Activated CD4-positive, CD25-positive, alpha-beta regulatory T cell treated with anti-CD3 and anti-CD28 coated beads, Interleukin-2, amount 50 U/mL, for 24 hours (primary cell): ENCODE results near the gene PEX11G.

Source experiments
- ATAC-seq, 2 donors: fragments of 150-1000 bp; cut with Tn5 transposase; one replicate each; pipeline ENCODE4 v1.10.0; 2021; ENCODE audit warnings: mild to moderate bottlenecking in 1 of 2, moderate library complexity in 1 of 2

PEX11G gene

GRCh38 chr19:7492558-7492957, 3.7 kb upstream of the PEX11G start:
- ATAC-seq, result no peak

DNA sequence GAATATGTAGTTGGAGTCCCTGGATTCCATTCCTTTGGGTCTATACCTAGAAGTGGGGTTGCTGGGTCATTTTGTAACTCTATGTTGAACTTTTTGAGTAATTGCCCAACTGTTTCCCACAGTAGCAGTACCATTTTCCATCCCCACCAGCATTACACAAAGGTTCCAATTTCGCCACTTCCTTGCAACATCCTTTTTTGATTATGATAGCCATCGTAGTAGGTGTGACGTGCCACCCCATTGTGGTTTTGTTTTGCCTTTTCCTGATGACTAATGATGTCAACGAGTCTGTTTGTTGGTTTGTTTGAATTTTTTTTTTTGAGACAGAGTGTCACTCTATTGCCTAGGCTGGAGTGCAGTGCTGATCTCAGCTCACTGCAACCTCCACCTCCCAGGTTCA, 3.3 kb upstream of the PEX11G start:
- ATAC-seq, result peak; percentile 14 to 41

GRCh38 chr19:7489609-7490044, 792 bp upstream of the PEX11G start:
- no peak for ATAC-seq

- ATAC-seq, result no peak
Observed at GRCh38 chr19:7486923-7487322, 1.9 kb downstream of the PEX11G start.

DNA sequence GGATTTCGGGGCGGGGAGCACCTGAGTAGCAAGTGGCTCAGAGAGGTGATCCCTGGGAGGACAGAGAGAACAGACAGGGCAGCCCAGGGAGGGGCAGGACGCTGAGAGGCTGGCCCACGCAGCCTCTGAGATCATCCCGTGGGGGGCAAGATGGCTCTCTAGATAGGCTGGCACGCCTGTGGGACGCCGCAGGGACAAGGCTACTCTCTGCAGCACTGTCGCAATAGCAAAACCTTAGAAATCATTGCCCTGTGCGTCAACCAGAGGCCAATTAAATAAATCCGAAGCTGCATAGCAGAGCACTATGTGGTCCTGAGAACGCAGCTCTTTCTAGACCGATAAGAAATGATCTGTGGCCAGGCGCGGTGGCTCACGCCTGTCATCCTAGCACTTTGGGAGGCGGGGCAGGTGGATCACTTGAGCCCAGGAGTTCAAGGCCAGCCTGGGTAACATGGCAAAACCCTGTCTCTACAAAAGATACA, 5.1 kb downstream of the PEX11G start:
- ATAC-seq, result no peak

- ATAC-seq, result no peak
Observed at GRCh38 chr19:7482584-7483439, 6.0 kb downstream of the PEX11G start.

DNA sequence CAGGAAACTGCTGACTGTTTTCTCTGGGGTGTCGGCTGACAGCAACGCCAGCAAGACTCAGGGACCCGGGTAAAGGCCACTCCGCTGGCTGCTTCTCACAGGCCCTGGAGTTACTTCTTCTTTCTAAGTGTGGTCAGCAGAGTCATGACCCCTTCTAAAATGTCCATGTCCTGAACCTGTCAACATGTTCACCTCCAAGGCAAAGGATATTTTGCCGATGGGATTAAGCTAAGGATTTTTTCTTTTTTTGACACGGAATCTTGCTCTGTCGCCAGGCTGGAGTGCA, 7.9 kb downstream of the PEX11G start:
- ATAC-seq, result no peak

DNA sequence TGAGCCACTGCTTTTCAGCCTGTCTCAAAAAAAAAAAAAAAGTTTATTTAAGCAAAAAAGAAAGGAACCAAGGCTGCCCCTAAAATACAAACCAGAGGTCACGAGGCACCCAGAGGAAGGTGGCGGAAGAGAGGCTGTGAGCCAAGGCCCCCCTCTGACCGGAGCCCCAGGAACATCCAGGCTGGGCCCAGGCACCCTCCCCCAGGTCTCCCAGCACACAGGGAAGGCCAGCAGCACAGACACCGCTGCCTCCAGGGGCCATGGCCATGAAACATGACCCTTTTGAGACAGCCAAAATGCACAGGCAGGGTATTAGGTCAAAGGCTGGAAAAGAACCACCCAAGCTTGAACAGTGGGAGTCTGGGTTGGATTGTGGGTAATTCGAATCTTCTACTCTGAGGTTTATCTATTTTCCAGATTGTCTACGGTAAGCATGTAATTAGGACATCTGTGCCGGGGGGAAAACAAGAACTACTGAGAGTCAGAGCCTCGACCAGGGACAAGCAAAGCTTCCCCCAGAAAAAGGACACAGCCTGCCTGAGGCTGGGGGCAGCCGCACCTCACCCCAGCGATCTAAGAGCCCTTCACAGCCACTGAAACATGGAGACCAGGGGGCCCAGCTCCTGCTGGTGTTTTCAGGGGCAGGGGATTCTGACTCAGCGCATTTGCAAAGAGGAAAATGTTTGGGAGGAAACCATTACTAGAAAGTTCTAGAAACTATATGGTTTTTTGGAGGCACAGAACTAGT, 8.4 kb downstream of the PEX11G start:
- no peak for ATAC-seq

DNA sequence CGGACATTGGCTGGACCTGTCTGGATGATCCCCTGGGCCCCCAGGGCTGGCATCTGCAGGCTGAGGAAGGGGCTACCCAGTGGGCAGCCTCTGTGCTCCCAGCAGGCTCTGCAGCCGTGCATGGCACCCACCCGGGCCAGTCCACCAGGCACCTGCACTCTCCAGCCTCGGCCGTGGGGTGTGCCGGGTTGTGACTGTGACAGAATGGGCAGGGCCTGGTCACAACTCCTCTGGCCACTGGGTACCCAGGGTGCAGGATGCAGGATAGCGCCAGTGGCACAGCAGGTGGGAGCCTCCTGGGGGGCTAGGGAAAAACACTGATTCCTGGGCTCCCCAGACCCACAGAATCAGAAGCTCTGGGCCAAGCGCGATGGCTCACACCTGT, 10.0 kb downstream of the PEX11G start:
- no peak for ATAC-seq

DNA sequence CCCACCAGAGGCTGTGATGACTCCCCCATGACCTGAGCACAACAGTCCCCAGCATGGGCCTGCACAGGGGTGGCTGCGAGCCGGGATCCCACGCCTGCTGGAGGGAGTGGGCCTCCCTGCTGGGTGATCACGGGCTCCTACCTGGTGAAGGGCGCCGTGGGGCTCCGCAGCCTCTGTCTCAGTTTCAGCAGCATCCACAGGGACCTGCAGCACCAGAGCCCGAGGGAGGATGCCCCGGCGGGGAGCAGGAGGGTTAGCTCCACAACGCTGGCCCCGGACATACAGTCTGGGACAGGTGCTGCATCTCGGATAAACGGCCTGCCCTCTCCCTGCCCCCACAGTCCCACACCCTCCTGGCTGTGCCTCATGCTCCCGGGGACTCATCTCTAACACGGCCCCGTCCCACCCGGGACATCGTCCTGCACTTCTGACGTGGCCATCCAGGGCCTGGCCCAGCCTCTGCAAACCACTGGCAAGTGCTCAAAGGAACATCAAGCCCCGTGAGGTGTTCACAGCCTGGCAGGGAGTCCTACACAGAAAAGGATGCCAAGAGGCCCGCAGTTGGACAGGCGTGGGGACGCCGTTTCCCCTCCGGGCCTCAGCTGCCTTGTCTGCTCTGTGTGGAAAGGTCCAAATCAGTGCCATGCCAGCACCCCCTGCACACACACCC, 10.5 kb downstream of the PEX11G start:
- ATAC-seq, result no peak

DNA sequence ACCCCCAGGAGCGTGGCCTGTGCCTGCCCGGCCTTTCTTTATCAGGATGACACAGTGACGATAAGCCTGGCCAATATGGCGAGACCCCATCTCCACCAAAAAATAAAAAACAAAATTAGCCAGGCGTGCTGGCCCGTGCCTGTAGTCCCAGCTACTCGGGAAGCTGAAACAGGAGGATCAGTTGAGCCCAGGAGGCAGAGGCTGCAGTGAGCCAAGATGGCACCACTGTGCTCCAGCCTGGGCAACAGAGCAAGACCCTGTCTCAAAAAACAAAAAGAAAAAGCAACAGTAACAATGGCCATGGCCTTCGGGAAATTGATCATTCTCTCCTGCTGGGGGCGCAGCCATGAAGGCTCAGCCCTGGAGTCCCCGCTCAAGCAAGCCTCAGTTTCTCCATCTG, 11.1 kb downstream of the PEX11G start:
- no peak for ATAC-seq

DNA sequence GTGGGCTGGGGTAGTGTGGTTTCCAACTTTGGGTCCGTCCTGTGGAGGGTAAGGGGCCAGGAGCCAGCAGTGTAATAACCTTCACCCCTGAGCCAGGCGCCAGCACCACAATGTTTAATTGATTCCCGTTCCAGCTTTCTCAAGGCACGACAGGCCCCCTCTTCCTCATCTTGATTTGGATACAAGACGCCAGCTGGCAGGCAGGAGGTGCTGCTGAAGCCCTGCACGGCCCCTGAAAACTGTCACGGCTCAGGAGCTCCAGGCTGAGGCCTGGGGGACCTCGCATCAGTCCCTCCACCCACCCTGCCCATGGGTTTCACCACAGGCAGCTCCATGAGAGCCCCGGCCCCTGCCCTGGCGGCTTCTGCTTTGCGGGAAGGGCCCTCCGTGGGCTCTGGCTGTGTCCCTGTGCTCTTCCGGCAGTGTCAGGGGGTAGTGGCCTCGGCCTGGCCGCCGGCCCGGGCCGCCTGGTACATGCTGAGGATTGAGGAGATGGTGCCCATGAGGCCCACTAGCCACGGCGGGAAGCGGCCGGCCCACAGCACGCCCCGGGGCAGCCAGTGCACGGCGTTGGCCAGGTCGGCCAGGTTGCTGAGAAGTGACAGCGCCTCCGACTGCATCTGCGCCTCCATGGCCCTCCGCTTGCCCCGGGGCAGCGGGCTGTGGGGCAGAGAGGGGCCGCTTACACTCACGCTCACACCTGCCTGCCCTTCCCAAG, 11.9 kb downstream of the PEX11G start:
- no peak for ATAC-seq

- no peak for ATAC-seq
Observed at GRCh38 chr19:7476241-7476640, 12.6 kb downstream of the PEX11G start.

DNA sequence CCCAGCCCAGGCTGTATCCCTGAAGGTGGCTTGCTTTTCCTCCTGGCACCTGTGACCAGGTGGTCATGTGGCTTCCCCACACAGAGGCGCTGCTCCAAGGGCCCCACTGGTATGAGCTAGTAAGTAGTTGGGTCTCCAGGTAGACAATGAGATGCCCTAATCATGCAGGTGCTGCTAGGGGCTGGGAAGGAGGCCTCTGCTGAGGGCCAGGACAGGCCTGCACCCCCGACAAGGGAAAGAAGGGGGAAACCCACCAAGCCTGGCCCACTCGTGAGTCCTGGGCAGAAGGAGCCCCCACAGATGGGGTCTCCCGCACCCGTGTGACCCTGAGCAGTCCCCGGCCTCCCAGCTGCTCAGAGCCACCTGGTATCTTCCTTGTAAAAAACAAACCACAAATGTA, 13.2 kb downstream of the PEX11G start:
- no peak for ATAC-seq

GRCh38 chr19:7471696-7472615, 16.9 kb downstream of the PEX11G start:
- ATAC-seq, result no peak

DNA sequence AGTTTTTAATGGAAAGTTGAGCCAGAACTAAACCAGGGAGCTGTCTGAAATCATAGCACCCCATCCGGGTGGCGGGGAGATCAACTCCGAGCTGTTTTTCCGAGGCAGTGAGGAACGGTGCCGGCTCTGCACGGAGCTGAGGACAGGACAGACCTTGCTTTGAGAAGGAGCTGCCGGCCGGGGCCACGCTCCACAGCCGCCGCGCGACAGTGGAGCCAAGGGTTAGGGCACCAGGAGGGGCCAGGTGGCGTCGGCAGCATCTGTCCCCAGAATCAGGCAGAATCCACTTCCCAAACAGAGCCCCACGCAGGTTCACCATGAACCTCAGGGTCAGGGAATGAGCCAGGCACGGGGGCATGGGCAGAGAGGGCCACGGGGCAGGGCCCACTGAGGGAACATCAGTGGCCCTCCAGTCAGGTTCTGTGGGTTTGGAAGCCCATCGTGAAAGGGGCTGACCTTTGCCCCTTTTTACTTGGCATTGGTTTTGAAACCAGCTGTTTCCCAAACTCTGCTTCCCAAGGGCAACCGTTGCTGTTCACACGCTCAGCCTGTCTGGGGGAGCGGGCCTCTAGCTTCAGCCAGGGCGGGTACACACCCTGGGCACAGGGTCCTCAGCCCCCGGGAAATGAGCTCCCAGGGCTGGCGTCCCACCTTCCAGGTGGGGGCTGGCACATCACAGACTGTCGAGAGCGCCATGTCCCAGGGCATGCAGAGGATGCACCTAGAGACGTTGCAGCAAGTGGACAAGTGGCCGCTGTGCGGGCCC, 18.1 kb downstream of the PEX11G start:
- no peak for ATAC-seq

DNA sequence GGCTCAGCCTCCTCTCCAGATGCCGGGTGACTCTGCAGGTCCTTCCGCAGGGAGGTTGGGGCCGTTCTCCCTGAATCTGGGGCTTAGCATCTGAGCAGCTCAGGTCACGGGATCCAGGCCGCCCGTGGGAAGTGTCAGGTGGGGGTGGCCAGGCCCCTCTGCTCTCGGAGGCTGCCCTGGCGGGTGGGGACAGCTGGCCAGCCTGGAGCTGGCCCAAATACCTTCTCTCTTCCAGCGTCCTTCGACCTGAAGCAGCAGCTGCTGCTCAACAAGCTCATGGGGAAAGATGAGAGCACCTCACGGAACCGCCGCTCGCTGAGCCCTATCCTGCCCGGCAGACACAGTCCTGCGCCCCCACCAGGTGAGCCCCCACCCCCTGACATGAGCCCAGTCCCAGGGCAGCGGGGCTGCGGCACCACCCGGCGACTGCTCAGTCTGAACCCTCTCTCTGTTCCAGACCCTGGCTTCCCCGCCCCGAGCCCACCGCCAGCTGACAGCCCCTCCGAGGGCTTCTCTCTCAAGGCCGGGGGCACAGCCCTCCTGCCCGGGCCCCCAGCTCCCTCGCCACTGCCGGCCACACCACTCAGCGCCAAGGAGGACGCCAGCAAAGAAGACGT, 19.1 kb downstream of the PEX11G start:
- ATAC-seq, result no peak

- ATAC-seq, result no peak
Observed at GRCh38 chr19:7468840-7469239, 20.0 kb downstream of the PEX11G start.

DNA sequence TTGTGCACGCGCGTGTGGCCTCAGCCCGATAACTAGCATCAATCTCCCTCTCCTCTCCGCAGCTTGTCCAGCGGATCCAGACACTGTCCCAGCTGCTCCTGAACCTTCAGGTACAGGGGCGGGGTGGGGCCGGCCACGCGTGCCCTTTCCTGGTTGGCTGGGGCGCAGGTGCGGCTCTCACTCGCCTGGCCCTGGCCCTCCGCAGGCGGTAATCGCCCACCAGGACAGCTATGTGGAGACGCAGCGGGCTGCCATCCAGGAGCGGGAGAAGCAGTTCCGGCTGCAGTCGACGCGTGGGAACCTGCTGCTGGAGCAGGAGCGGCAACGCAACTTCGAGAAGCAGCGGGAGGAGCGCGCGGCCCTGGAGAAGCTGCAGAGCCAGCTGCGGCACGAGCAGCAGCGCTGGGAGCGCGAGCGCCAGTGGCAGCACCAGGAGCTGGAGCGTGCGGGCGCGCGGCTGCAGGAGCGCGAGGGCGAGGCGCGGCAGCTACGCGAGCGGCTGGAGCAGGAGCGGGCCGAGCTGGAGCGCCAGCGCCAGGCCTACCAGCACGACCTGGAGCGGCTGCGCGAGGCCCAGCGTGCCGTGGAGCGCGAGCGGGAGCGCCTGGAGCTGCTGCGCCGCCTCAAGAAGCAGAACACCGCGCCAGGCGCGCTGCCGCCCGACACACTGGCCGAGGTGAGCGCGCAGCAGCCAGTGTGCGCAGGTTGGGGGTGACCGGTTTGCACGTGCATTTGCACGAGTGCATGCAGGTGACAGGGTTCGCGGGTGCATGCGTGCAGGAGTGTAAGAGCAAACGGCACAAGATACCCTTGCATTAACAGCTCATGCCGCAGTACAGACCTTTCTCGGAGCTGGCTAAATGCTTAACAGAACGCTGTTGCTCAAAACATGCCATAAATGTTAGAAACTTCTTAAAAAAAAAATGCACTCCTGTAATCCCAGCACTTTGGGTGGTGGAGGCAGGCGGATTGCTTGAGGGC, 21.5 kb downstream of the PEX11G start:
- no peak for ATAC-seq
